Fibroblast of skin of scalp (primary cell): ENCODE measurements around the gene CPA5.

Source experiments
- DNase-seq: peaks from one replicate; pipeline ENCODE4 v3.0.0-alpha.2; 2013

The CPA5 gene

DNA sequence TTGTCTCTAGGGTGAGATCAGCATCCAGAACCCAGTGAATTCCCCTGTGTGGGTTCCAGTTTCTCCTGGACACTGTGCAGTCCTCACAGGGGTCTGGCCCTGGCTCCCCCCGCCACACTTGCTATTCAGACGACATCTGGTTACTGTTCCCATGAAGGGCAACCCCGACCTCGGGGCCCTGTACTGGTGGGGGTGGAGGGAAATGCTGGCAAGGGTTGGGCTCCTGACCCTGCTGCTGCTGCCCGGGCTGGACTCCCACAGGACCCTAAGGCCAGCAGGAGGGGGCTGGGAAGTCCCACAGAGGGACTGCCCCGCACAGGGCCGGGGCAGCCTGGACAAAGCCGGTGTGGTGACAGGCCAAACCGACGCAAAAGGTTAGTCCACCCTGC lies 34.9 kb downstream of the CPA5 start:
- DNase-seq, result no peak

- no peak for DNase-seq
Observed at GRCh38 chr7:130379921-130380860, 35.6 kb downstream of the CPA5 start, which contains the start of gene CPA1. Gene CPA1, plus strand, starts transcription at chr7:130380494. Its CDS starts 27 bp downstream, at chr7:130380521.

DNA sequence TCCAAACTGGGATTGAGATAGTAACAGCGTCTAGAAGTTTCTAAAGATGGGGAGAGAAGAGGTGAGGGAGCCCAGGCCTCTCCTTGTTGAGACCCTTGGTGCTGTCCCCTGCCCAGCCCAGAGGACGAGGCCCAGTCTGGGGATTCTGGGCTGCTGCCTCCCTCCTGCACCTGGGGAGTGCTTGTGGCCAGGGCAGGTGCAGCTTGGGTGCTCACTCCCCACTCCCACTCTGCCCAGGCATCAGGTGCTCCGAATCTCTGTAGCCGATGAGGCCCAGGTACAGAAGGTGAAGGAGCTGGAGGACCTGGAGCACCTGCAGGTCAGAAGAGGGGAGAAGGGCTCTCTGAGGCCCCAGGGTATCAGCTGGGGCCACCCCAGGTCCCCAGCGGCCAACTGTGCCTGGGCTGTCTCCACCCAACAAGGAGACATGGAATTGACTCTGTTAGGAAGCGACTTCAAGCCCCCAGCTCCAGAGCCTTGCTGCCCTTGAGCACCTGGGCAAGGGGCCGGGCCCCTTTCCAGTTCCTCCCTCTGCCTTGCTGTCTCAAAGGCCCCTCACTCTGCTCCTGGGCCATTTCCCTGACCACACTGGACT lies 36.3 kb downstream of the CPA5 start:
- DNase-seq, result no peak

GRCh38 chr7:130381468-130382312 lies 37.1 kb downstream of the CPA5 start:
- no peak for DNase-seq

GRCh38 chr7:130383187-130383980 lies 38.8 kb downstream of the CPA5 start:
- DNase-seq, result no peak

- no peak for DNase-seq
Observed at GRCh38 chr7:130384371-130384801, 39.8 kb downstream of the CPA5 start.

DNA sequence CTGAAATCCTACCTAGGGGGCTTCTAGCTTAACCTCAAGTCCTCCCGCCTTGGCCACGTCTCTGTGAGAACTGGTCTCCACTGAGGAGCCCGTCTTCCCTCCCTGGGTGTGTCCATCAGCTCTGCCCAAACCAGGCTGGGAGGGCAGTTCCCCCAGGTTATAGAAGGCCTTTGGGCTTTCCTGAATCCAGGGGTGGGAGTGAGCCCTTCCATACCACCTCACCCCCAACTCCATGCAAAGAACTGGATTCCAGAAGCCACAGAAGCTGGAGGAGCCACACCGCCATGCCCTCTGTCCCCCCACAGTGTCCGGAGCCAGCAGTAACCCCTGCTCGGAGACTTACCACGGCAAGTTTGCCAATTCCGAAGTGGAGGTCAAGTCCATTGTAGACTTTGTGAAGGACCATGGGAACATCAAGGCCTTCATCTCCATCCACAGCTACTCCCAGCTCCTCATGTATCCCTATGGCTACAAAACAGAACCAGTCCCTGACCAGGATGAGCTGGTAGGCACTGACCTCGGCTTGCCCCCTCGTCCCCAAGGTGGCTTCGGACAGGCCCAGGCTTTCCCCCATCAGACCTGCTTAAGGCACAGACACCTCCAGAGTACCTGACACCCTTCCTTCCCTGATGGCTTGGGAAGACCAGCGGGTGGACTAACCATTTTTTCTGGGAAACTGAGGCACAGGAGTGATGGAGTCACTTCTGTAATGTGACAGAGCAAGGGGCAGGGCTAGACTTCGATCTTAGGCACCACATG lies 40.4 kb downstream of the CPA5 start:
- no peak for DNase-seq

DNA sequence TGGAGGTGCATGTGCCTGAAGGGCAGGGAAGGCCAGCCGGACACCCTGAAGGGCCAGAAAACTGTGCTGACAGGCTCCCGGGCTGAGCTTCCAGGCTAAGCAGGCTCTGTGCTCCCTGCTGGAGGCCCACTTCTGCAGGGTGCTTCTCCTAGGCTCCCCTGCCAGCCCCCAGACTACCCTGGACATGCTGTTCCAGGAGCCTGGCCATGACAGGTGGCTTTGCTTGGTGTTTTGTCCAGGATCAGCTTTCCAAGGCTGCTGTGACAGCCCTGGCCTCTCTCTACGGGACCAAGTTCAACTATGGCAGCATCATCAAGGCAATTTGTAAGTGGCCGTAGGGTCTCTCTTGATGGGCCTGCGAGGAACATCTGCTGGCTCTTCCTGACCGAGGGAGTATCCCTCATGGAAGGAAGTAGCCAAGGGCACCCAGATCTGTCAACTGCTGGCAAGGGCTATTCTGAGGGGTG lies 41.0 kb downstream of the CPA5 start:
- no peak for DNase-seq

DNA sequence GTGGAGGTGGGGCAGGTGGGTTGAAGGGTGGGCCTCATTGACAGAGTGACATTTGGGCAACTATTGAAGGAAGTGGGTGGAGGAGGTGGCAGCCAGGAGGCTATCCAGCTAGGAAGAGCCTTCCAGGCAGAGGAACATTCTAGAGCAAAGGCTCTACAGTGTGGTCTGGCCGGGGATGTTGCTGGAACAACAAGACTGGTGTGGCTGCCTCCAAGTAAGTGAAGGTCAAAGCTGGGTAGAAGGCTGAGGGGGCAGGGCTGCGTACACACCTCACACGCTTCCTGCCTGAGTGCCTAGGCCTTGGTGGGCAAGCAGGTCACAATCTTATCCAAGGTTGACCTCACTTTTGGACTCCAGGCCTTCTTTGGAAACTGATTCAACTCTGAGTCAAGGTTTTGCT lies 42.3 kb downstream of the CPA5 start:
- DNase-seq, result no peak

GRCh38 chr7:130387306-130387627 lies 42.7 kb downstream of the CPA5 start:
- DNase-seq, result no peak

DNA sequence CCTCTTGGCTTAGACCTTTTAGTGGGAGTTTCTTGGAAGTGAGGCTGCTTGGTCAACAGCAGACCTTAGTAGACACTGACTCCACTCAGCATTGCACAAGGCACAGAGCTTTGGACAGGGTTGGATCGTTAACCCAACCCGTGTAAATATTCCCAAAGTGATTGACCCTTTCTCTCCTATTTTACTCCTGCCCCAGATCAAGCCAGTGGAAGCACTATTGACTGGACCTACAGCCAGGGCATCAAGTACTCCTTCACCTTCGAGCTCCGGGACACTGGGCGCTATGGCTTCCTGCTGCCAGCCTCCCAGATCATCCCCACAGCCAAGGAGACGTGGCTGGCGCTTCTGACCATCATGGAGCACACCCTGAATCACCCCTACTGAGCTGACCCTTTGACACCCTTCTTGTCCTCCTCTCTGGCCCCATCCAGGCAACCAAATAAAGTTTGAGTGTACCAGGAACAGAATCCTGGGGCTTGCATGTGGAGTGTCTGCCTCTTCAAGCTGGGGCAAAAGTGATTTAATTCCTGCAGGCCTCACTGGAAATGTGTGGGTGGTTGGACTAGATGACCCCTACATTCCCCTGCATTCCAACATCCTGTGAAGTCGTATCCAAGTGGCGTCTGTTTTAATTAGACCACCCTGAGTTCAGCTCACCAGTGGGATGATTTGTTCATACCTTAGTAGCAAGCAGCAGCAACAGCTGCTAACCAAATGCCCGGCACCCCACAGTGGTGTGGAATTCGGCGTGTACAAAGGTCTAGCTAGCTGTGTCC lies 43.2 kb downstream of the CPA5 start:
- peak; percentile 87 for DNase-seq

- DNase-seq, result no peak
Observed at GRCh38 chr7:130388671-130389070, 44.1 kb downstream of the CPA5 start.

DNA sequence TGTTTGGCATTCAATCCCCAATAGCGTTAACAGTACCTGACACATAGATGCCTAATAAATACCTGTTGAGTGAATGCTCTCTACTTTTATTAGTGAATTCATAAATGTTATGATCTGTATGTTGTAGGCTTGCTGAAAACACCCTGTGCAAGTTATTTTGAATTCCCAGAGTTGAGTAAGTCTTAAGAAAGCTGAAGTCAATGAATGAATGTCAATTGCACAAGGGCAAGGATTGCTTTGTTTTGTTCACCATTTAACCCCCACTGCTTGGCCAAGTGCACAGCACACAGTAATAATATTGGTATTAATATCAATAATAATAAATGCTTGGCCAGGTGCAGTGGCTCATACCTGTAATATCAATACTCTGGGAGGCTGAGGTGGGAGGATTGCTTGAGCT lies 45.9 kb downstream of the CPA5 start:
- DNase-seq, result no peak

GRCh38 chr7:130393101-130393561 lies 48.5 kb downstream of the CPA5 start:
- peak; percentile 59 for DNase-seq

- no peak for DNase-seq
Observed at GRCh38 chr7:130393841-130394411, 49.3 kb downstream of the CPA5 start.

GRCh38 chr7:130394421-130395195 lies 50.0 kb downstream of the CPA5 start:
- no peak for DNase-seq

DNA sequence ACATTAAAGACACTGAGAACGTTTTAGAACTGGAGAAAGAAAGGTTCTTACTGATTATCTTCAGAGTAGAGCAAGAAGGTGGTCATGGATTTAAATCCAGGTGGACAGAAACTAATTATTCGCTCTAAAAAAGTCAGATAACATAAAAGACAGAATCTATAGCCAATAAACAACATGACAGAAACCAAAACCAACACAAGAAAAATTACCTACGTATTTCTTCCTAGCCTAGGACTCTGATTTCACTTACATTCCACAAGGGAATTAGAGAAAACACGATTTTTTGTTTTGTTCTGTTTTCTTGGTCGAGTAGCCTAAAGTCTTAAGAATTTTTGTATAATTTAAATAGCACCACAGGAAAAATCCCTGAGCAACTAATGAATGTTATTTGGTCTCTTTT lies 50.8 kb downstream of the CPA5 start:
- DNase-seq, result no peak

- DNase-seq, result no peak
Observed at GRCh38 chr7:130396109-130396508, 51.5 kb downstream of the CPA5 start.

DNA sequence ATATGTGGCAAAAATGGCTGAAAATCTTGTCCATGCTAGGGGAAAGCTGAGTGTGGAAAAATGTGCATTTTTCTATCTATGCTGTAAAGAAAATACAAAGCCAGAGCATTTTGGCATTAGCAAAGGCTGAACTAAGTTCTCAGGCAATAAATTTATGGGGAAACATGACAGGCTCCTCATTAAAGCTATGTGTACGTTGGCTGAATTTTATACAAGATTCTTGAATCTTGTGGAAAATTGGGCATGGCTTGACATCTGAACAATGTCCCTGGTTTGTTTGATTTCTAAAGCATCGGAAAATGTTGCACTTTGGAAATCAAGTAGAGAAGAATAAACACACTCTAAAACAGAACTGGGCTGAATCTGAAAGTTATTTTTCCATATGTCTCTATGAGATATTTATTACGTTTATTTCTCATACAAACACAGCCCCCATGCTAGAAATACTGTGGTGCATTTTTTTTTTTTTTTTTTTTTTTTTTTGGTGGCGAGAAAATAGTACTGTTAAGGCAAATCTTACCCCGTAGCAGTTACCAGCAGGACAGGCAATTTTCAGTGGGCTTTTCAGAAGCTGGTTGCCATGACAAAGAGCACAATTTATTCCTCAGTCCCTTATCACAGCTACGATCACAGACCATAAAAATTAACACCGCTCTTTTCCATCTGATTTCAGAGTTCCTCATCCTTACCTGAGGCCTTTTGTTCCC lies 52.6 kb downstream of the CPA5 start:
- DNase-seq, result peak; percentile 58
